ENCODE data around the gene FOXP1.
A peak's percentile ranks its signal among the peaks of the same experiment; 100 is the strongest.

Gene FOXP1

GRCh38 chr3:71307991-71308697 lies 275.4 kb downstream of the FOXP1 start:
- no peak for DNase-seq (ENCODE audit: low spot score)

- DNase-seq (ENCODE audit: low spot score) = peak; percentile 21
Observed at GRCh38 chr3:71305231-71306206, 278.0 kb downstream of the FOXP1 start.

- peak; percentile 36 for DNase-seq (ENCODE audit: low spot score)
Observed at GRCh38 chr3:71304684-71305083, 278.8 kb downstream of the FOXP1 start.

- no peak for DNase-seq (ENCODE audit: low spot score)
Observed at GRCh38 chr3:71304247-71304646, 279.3 kb downstream of the FOXP1 start.

GRCh38 chr3:71303627-71304200 lies 279.8 kb downstream of the FOXP1 start:
- DNase-seq (ENCODE audit: low spot score) = no peak

GRCh38 chr3:71302604-71303003 lies 280.9 kb downstream of the FOXP1 start:
- no peak for DNase-seq (ENCODE audit: low spot score)

GRCh38 chr3:71300951-71301393 lies 282.6 kb downstream of the FOXP1 start:
- DNase-seq (ENCODE audit: low spot score) = no peak

GRCh38 chr3:71299160-71299559 lies 284.4 kb downstream of the FOXP1 start:
- DNase-seq (ENCODE audit: low spot score) = no peak

- DNase-seq (ENCODE audit: low spot score) = no peak
Observed at GRCh38 chr3:71294919-71295318, 288.6 kb downstream of the FOXP1 start.

GRCh38 chr3:71290301-71290700 lies 293.2 kb downstream of the FOXP1 start:
- no peak for DNase-seq (ENCODE audit: low spot score)

- DNase-seq (ENCODE audit: low spot score) = no peak
Observed at GRCh38 chr3:71288269-71288930, 295.1 kb downstream of the FOXP1 start.

GRCh38 chr3:71285086-71285485 lies 298.4 kb downstream of the FOXP1 start:
- no peak for DNase-seq (ENCODE audit: low spot score)

GRCh38 chr3:71282976-71283375 lies 300.6 kb downstream of the FOXP1 start:
- no peak for DNase-seq (ENCODE audit: low spot score)

GRCh38 chr3:71281280-71281679 lies 302.2 kb downstream of the FOXP1 start:
- DNase-seq (ENCODE audit: low spot score) = no peak

- DNase-seq (ENCODE audit: low spot score) = no peak
Observed at GRCh38 chr3:71277341-71277740, 306.2 kb downstream of the FOXP1 start.

GRCh38 chr3:71276531-71276930 lies 307.0 kb downstream of the FOXP1 start:
- DNase-seq (ENCODE audit: low spot score) = no peak

GRCh38 chr3:71273453-71273852 lies 310.1 kb downstream of the FOXP1 start:
- no peak for DNase-seq (ENCODE audit: low spot score)

- DNase-seq (ENCODE audit: low spot score) = no peak
Observed at GRCh38 chr3:71271596-71271995, 311.9 kb downstream of the FOXP1 start.

- peak; percentile 14 for DNase-seq (ENCODE audit: low spot score)
Observed at GRCh38 chr3:71269906-71270305, 313.6 kb downstream of the FOXP1 start.

GRCh38 chr3:71268462-71268999 lies 315.0 kb downstream of the FOXP1 start:
- DNase-seq (ENCODE audit: low spot score) = no peak

- no peak for DNase-seq (ENCODE audit: low spot score)
Observed at GRCh38 chr3:71266875-71267274, 316.7 kb downstream of the FOXP1 start.

- DNase-seq (ENCODE audit: low spot score) = no peak
Observed at GRCh38 chr3:71265365-71265915, 318.1 kb downstream of the FOXP1 start.
